ENCODE results near the gene AGMAT.
"Not testable (repeated sequence)": the region's sequence is repeated elsewhere in the genome, so short reads cannot be mapped to it uniquely, and the experiment has no call there.

AGMAT gene

GRCh38 chr1:15610167-15610566 is 25.3 kb upstream of the AGMAT start:
- no peak for DNase-seq

- DNase-seq, result no peak
Measured at GRCh38 chr1:15609631-15610030, 24.8 kb upstream of the AGMAT start.

- no peak for DNase-seq
Measured at GRCh38 chr1:15605398-15606383, 20.8 kb upstream of the AGMAT start.

GRCh38 chr1:15604400-15604799 is 19.5 kb upstream of the AGMAT start:
- not testable (repeated sequence) for DNase-seq

- DNase-seq, result not testable (repeated sequence)
Measured at GRCh38 chr1:15603966-15604282, 19.1 kb upstream of the AGMAT start.

- DNase-seq, result peak; percentile 96
Measured at GRCh38 chr1:15603050-15603965, 18.5 kb upstream of the AGMAT start.

GRCh38 chr1:15598436-15598835 is 13.6 kb upstream of the AGMAT start:
- DNase-seq, result no peak

GRCh38 chr1:15595809-15596617 is 11.2 kb upstream of the AGMAT start:
- no peak for DNase-seq

GRCh38 chr1:15592285-15592684 is 7.4 kb upstream of the AGMAT start:
- no peak for DNase-seq

GRCh38 chr1:15583016-15583706 is 1.7 kb downstream of the AGMAT start:
- DNase-seq, result no peak

GRCh38 chr1:15579683-15580047 is 5.2 kb downstream of the AGMAT start:
- peak in 2 of 3 donors; percentile 24 to 33 for DNase-seq

GRCh38 chr1:15578921-15579682 is 5.7 kb downstream of the AGMAT start:
- no peak for DNase-seq

- DNase-seq, result peak in 1 of 3 donors; percentile 13
Measured at GRCh38 chr1:15577691-15578090, 7.2 kb downstream of the AGMAT start.

- no peak for DNase-seq
Measured at GRCh38 chr1:15575549-15576150, 9.2 kb downstream of the AGMAT start.

- no peak for DNase-seq
Measured at GRCh38 chr1:15574741-15575140, 10.1 kb downstream of the AGMAT start.

- DNase-seq, result no peak
Measured at GRCh38 chr1:15573477-15573876, 11.4 kb downstream of the AGMAT start.

GRCh38 chr1:15571266-15571665 is 13.6 kb downstream of the AGMAT start:
- no peak for DNase-seq

GRCh38 chr1:15570861-15571260 is 14.0 kb downstream of the AGMAT start:
- DNase-seq, result no peak

- DNase-seq, result no peak
Measured at GRCh38 chr1:15568387-15569073, 16.3 kb downstream of the AGMAT start.

GRCh38 chr1:15559189-15559810 is 25.6 kb downstream of the AGMAT start:
- no peak for DNase-seq

Data from suppressor macrophage treated with lipopolysaccharide for 1 hour (primary cell).